ENCODE data around the gene GPC3.
"Not testable (repeated sequence)": the region's sequence is repeated elsewhere in the genome, so short reads cannot be mapped to it uniquely, and the experiment has no call there.

The GPC3 gene

GRCh38 chrX:133991814-133992213 is 6.4 kb upstream of the GPC3 start:
- Histone ChIP-seq H3K36me3 (ENCODE audit: control insufficient read depth, insufficient read depth, low read length) (no peaks in the 10 kb centered on the region), H3K27me3 (replicated peaks; ENCODE audit: control insufficient read depth, insufficient read depth, low read length) (no peaks in the 10 kb centered on the region), H3K4me3 (replicated peaks; ENCODE audit: low read depth, low read length) (no peak overlapping the region)
- DNase-seq (ENCODE audit: extremely low read depth, insufficient read length) = no peak
- no peak for TF ChIP-seq CTCF (IDR thresholded peaks at IDR 0.05; ENCODE audit: insufficient read depth, low read length, poor library complexity, severe bottlenecking)

- DNase-seq (ENCODE audit: extremely low read depth, insufficient read length); H3K4me3 ChIP-seq (replicated peaks; ENCODE audit: low read depth, low read length): not testable (repeated sequence)
Observed at GRCh38 chrX:133991057-133991456, 5.7 kb upstream of the GPC3 start.

GRCh38 chrX:133989993-133990392 is 4.6 kb upstream of the GPC3 start:
- no peak overlapping the region for H3K4me3 ChIP-seq (replicated peaks; ENCODE audit: low read depth, low read length)
- H3K36me3 ChIP-seq (ENCODE audit: control insufficient read depth, insufficient read depth, low read length) = no peaks in the 10 kb centered on the region
- H3K27me3 ChIP-seq (replicated peaks; ENCODE audit: control insufficient read depth, insufficient read depth, low read length) = no peaks in the 10 kb centered on the region
- no peak for DNase-seq (ENCODE audit: extremely low read depth, insufficient read length)
- no peak for TF ChIP-seq CTCF (IDR thresholded peaks at IDR 0.05; ENCODE audit: insufficient read depth, low read length, poor library complexity, severe bottlenecking)

More at GRCh38 chrX:133991057-133991456, 5.7 kb upstream of the GPC3 start:
- H3K27me3 ChIP-seq (replicated peaks; ENCODE audit: control insufficient read depth, insufficient read depth, low read length); H3K36me3 ChIP-seq (ENCODE audit: control insufficient read depth, insufficient read depth, low read length): not testable (repeated sequence)

- Histone ChIP-seq H3K36me3 (ENCODE audit: control insufficient read depth, insufficient read depth, low read length) (no peaks in the 10 kb centered on the region), H3K27me3 (replicated peaks; ENCODE audit: control insufficient read depth, insufficient read depth, low read length) (no peaks in the 10 kb centered on the region), H3K4me3 (replicated peaks; ENCODE audit: low read depth, low read length) (no peak overlapping the region)
- no peak for DNase-seq (ENCODE audit: extremely low read depth, insufficient read length)
- TF ChIP-seq CTCF (IDR thresholded peaks at IDR 0.05; ENCODE audit: insufficient read depth, low read length, poor library complexity, severe bottlenecking) = no peak
Observed at GRCh38 chrX:133989490-133989889, 4.1 kb upstream of the GPC3 start.

- Histone ChIP-seq H3K36me3 (ENCODE audit: control insufficient read depth, insufficient read depth, low read length) (no peaks in the 10 kb centered on the region), H3K4me3 (replicated peaks; ENCODE audit: low read depth, low read length) (no peak overlapping the region), H3K27me3 (replicated peaks; ENCODE audit: control insufficient read depth, insufficient read depth, low read length) (no peaks in the 10 kb centered on the region)
- no peak for TF ChIP-seq CTCF (IDR thresholded peaks at IDR 0.05; ENCODE audit: insufficient read depth, low read length, poor library complexity, severe bottlenecking)
- no peak for DNase-seq (ENCODE audit: extremely low read depth, insufficient read length)
Observed at GRCh38 chrX:133988010-133988409, 2.6 kb upstream of the GPC3 start.

GRCh38 chrX:133987188-133987587 is 1.8 kb upstream of the GPC3 start:
- Histone ChIP-seq H3K36me3 (ENCODE audit: control insufficient read depth, insufficient read depth, low read length) (no peaks in the 10 kb centered on the region), H3K27me3 (replicated peaks; ENCODE audit: control insufficient read depth, insufficient read depth, low read length) (no peaks in the 10 kb centered on the region), H3K4me3 (replicated peaks; ENCODE audit: low read depth, low read length) (no peak overlapping the region)
- TF ChIP-seq CTCF (IDR thresholded peaks at IDR 0.05; ENCODE audit: insufficient read depth, low read length, poor library complexity, severe bottlenecking) = no peak
- no peak for DNase-seq (ENCODE audit: extremely low read depth, insufficient read length)
